ENCODE measurements around the gene ST6GALNAC2.
"Not testable (repeated sequence)": the region's sequence is repeated elsewhere in the genome, so short reads cannot be mapped to it uniquely, and the experiment has no call there.

ST6GALNAC2 gene

DNA sequence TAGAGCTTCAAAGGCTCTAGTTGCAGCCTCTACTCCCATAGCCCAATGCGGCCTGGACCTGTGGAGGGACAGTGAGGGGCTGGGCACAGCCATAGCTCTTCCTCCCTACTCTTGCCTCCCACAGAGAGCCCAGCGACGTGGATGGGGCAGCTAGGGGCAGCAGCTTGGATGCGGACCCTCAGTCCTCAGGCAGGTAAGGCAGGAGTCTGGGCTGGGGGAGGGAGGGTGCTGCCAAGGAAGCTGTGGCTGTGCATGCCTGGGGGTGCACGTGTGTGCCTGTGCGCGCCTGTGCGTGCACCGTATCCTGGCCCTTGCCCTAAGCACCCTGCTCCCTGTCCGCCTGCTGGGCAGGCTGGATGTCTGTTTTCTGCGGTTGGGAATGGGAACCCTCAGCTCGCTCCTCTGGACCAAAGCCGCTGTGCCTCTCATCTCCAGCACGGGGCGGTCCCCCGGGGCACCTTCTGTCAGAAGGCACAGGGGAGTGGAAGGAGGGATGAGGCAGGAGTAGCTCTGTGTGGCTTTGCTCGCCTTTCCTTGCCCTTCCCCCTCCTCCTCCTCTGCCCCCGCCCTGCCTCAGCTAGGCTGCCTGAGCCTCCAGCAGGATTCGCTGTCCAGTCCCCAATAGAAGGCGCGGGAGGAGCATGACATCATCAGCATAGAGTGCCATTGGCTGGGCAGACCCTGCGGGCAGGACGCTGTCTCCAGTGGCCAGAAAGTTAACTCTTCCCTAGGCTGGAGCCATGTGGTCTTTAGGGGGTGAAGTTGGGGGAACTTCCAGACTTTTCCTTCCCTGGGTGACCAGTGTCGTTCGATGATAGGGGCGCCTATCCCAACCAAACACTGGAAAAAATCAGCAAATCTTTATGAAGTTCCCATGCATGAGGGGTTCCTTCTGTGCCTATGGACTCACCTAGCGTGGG lies 45.0 kb downstream of the ST6GALNAC2 start:
- DNase-seq: peak; percentile 81 to 90 (median 89)

DNA sequence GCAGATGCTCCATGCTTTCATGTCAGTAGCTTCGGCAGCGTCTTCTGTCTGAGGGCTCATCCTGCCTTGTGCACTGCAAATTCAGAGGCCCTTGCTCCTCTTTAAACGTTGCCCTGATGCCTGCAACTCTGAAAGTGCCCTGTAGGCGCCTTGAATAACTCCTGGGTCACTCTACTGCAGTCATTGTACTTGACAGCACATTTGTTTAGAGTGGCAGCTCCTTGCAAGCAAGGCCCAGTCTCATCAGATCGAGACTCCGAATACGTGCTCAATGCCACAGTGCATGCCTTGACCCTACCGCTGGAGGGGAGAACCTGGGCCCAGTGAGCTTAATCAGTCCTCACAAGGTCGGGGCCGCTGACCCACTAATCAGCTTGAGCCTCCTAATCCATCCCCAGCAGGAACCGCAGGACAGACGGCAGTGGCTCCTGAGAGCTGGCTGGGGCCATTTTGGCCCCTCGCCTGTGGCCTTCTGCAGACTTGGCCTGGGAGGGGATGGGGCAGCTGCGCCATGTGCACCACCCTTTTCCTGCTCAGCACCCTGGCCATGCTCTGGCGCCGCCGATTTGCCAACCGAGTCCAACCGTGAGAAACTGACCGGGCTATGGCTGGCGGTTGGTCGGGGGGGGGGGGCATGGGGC lies 45.9 kb downstream of the ST6GALNAC2 start, which contains the start of gene PRCD:
Gene PRCD (plus strand): TSS at position 414 of the 641 bp plus-strand sequence. CDS start 98 bp downstream, at position 512.
- DNase-seq: no peak

DNA sequence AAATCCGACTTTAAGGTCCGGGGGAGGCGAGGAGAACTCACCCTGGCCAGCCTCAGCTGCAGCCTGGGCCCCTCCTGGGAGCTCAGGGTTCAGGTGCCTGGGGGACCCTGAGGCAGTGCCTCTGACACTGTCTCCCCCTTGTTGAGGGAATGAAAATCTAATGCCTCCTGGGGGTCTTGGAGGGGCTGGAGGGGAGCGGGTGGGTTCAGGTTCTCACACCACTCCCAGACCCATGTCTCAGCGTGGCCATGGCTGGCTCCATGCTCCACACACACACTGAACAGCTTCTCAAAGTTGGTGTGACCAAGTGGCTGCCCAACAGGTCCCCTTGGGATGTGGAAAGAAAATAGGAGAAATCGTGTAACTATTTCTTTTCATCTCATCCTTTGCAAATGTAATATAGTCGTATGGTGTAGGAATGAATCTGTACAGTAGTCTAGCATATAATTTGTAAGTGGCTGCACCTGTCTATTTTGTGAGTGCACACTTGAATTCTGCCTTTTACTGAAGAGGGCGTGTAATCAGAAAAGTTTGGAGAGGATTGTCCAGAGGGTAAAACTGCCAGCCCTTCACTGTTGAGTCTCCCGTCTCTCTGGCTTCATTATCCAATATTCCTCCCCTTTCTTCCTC lies 46.6 kb downstream of the ST6GALNAC2 start:
- DNase-seq: no peak

DNA sequence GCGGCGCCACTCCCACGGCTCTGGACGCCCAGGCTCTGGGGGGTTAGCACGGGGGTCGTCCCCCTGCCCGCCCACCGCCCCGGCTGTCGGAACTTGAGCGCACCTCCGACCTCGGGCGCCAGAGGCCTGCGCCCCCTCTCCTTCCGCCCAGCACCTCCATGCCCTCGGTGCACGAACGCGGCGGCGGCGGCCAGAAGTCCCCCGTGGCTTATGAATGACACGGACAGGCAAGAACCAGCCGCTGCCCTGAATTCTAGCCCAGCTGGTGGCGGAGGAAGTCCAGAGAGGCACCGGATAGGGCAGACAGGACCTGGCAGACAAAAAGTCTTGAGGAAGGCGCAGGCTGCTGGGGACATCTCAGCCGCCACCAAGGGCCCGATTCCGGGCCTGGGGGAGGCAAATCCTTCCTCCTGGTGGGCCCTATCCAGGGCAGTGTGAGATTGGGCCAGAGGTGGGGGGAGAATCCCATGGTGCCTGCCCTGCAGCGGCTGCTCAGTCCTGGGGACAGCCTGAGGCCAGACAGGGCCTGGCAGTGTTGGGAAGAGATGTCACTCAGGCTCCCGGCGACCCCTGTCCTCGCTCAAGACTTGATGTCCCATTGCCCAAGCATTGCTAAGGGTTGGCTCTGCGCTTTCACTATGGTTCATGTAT lies 47.3 kb downstream of the ST6GALNAC2 start:
- peak; percentile 43 to 64 (median 48) for DNase-seq

DNA sequence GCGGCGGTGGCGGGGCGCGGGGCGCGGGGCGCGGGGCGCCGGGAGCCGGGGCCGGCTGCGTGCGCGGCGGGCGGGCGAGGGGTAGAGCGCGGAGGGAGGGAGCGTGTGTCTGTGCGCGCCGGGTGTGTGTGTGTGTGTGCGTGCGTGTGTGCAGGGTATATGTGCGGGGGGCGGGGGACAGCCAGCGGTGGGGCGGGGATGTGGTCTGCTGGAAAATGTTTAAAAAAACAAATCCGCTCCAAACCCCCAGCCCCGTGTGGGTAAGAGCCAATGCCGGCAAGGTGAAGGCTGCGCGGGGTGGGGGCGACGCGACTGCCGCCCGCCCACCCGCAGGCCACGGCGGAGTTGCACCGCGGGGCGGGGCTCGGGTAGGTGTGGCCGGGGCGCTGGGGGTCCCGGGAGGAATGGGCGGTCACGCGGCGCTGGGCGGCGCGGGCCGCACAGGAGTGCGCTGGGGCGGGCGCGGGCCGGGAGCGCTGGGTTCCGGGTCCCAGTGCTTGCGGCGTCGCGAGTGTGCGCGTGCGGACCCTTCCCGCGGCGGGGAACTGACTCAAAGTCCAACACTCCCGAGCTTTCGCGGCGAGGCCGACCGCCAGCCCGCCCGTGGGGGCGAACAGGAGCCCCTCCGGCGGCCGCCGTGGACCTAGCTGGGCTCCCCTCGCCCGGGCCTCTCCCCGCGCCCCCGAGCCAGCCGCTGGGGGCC lies 47.9 kb downstream of the ST6GALNAC2 start, which contains the start of gene CYGB:
Gene CYGB (minus strand): TSS at position 132 of the 703 bp plus-strand sequence. CDS start 167 bp downstream, outside the sequence.
- DNase-seq: peak in 2 of 4 experiments; percentile 30 to 54

DNA sequence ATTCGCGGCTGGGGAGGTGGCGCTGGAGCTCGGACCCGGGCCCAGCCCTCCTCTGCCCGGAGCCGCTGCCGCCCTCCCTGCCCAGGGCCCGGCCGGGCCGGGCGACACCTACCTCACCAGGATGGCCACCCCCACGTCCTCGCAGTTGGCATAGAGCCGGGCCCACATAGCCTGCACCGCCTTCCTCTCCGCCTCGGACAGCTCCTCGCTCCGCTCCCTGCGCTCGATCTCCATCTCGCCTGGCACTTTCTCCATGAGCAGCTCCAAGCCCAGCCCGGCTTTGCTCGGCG lies 48.4 kb downstream of the ST6GALNAC2 start:
- peak in 3 of 4 experiments; percentile 41 to 63 (median 51) for DNase-seq

DNA sequence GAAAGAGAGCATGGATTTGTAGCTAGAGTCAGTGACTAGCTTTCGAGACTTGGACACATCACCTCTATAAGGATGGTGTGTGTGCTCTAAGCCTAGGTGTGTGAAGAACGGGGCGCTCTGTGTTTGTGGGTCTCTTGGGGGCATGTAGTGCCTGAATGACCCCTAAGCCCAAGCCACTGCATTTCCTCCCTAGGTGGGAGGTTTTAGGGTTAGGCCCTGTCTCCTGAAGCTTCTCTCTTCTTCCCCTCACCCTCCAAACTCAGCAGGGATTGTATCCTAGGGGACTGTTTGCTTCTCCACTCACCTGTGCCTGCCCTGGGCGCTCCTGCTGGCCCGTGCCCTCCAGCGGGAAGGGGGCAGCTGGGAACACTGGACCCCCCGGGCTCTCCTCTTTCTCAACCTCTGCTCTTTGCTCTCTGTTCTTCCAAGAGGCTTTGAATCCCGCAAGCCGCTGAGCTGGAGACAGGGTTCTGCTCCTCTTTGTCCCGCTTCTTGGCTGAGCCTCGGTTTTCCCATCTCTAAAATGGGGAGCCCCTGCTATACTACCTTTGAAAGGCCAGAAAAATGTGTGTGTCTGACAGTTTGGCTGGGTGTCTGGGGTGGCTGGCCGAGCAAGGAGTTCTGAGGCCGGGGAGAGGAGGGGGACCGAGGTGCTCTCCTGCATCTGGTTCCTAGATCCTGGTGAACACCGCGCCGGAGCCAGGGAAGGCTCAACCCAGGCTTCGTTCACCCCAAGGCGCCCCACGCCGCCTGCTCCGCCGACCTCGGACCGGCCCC lies 49.0 kb downstream of the ST6GALNAC2 start:
- DNase-seq: no peak

DNA sequence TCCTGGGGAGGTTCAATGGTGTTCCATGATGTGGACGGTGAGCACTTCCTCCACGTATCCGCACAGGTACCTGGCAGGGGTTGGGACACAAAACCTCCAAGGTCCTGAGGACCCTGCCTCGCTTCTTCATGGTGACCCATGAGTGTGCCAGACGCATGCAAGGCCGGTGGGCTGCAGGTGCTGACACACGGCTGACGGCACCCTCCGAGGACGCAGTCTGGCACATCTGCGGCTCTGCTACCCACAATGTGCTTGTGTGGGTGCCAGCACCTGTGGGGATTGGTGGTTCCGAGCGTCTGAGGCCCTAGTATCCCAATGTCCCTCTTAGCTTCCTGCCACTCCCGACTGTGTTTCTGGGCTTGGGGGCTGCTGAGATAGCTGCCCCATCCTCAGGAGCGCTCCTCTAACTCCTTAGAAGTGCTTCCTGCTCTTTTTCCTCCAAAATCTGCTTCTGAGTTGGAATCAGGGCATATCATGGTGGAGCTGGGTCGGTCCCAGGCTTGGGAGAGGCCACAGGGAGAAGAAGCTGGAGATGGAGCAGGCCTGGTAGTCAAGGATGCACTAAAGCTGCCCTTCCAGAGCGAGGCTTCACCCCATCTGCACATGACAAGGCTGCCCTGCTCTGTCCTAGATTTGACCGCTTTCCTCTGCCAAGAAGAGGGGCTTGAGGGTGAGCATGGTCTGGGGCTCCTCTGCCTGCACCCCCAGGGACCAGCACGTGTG lies 49.7 kb downstream of the ST6GALNAC2 start:
- DNase-seq: no peak

DNA sequence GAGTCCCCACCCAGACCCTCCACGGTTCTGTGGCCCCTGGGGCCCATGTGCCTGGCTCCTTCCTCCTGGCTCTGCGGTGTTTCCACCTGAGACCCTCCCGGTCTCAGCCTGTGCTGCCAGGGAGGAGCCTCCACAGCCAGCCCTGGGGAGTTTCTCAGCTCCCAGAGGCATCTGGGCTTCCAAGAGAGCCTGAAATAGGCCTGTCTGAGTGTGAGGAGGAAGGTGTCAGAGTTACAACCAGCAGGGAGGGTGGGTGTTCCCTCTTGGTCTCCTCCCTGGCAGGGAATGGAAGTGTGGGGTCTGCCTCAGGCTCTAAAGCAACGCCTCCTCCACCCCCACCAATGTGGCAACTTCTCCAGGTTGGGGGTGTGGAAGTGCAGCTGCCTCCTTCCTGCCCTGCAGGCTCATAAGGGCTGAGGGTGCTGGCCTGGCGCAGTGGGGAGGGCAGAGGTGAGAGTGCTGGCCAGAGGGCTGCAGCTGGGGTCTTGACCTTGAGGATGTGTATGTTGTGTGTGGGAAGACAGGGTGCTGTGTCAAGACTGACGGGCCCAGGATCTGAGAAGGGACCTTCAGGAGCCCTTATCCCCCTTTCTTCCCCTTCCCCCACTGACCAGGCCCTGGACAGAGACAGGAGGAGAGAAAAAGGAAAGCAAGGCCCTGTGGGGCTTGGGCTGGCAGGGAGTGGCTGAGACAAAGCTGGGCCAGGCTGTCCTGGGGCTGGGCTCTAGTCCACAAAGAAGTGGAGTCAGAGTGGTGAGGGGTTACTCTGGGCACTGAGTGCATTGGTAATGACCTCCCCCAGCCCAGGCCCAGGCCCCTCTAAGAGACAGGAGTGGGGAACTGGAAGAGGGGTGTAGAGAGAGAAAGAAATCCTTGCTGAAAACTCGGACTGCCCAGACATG lies 50.6 kb downstream of the ST6GALNAC2 start:
- DNase-seq: peak in 3 of 4 experiments; percentile 53 to 69 (median 60)

DNA sequence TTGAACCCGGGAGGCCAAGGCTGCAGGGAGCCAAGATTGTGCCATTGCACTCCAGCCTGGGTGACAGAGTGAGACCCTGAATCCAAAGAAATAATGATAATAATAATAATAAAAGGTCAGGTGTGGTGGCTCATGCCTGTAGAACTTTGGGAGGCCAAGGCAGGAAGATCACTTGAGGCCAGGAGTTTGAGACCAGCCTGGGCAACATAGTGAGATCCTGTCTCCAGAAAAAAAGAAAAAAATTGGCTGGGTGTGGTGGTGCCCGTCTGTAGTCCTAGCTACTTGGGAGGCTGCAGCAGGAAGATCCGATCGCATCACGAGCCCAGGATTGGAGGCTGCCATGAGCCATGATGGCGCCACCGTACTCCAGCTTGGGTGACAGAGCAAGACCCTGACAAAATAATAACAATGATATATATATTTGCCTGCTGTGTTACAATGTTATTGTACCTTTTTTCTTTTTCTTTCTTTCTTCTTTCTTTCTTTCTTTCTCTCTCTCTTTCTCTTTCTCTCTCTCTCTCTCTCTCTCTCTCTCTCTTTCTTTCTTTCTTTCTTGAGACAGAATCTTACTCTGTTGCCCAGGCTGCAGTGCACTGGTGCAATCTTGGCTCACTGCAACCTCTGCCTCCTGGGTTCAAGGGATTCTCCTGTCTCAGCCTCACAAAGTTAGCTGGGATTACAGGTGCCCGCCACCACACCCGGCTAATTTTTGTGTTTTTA lies 51.9 kb downstream of the ST6GALNAC2 start:
- not testable (repeated sequence) for DNase-seq

DNA sequence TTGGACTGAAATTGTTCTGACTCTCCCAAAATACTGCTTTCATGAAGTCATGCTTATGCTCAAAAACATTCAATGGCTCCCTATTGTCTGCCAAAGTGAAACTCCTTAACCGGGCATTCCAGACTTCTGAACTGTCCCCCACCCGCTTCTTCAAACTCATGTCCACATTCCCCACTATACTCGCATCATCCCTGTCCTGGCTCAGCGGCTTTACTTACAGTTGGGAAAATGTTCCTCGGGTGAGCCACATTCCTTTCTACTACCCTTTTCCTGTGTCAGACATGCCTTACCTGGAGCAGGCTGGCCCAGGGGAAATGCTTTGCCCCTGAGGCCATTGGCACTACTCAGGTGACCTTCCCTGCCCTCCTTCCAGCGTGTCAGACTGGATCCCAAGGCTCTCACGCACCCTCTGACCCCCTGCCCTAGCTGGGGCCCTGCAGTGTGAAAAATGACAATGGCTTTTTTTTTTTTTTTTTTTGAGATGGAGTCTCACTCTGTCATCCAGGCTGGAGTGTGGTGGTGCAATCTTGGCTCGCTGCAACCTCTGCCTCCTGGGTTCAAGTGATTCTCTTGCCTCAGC lies 53.5 kb downstream of the ST6GALNAC2 start:
- DNase-seq: no peak

DNA sequence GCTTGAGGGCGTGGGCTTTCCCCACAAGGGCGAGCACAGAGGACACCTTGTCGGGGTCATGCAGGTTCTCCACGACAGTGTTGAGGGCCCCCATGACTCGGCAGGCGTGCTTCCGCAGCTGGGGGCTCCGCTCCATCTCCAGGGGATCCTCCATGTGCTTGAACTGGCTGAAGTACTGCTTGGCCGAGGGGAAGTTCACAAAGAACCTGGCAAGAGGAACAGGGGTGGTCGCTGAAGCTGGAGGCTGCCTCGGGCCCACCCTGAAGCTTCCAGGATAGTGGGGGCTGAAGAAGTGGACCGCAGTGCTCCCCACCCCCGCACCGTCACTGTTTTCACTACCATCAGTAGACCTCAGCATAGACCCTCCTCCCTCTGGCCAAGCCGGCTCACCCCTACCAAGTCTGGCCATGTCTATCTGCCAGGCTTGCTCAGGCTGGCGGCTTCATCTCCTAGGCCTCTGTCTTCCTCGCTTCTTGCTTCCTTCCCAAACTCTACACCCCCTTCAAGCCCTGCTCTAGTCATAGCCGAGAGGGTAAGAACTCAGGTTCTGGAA lies 54.1 kb downstream of the ST6GALNAC2 start:
- no peak for DNase-seq

DNA sequence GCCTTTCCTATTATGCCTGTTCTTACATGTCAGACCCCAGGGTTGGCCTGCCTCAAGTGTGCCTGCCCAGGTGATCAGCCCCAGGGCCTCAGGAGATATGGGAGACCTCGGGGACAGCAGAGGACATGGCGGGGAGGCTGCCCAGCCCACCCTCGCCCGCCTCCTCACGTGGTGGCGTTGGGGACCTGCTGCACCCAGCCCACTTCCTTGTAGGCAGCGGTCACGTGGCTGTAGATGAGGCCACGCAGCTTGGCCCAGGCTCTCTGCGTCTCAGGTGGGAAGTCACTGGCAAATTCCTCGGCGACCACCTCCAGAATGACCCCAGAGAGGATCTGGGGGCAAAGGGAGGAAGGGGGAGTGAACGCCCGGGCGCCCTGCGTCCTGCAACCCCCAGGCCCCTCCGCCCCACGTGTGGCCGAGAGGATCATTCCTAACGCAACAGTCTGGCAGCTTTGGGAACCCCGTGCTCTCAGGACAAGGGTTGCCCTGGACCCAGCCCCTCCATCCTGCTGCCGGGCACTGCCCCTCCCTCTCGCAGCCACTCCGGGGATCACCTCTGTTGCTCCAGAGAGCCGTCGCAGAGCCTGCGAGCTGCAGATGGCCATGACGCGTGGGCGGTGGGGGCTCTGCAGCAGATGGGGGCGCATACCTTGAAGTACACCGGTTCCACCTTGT lies 54.7 kb downstream of the ST6GALNAC2 start:
- no peak for DNase-seq

DNA sequence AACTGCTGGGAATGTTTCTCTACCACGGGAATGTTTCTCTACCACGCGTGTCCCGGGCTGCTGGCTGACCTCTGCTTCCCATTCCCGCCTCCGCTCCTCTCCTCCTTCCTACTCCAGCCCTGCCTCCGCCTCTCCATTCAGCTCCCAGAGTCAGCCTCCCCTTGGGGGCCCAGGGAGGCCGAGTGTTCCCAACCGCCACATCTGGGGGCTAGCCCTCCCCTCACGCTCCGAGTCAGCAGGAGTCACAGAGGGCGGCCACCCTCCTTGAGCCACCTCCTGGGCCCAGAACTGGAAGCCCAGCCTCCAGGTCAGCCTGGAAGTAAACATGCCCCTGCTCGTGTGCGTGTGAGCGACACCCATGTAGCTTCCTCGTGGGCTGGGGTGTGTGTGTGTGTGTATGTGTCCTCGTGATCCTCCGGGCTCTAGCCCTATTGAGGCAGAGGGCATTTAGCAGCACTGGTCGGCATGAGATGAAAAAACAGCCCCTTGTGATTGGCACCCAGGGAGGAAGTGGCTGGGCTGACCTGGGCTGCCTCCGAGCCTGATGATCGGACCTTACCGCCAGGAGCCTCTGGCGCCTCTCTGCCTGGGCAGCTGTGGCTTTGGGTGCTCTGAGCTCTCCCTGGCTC lies 55.5 kb downstream of the ST6GALNAC2 start:
- peak; percentile 68 to 85 (median 78) for DNase-seq

DNA sequence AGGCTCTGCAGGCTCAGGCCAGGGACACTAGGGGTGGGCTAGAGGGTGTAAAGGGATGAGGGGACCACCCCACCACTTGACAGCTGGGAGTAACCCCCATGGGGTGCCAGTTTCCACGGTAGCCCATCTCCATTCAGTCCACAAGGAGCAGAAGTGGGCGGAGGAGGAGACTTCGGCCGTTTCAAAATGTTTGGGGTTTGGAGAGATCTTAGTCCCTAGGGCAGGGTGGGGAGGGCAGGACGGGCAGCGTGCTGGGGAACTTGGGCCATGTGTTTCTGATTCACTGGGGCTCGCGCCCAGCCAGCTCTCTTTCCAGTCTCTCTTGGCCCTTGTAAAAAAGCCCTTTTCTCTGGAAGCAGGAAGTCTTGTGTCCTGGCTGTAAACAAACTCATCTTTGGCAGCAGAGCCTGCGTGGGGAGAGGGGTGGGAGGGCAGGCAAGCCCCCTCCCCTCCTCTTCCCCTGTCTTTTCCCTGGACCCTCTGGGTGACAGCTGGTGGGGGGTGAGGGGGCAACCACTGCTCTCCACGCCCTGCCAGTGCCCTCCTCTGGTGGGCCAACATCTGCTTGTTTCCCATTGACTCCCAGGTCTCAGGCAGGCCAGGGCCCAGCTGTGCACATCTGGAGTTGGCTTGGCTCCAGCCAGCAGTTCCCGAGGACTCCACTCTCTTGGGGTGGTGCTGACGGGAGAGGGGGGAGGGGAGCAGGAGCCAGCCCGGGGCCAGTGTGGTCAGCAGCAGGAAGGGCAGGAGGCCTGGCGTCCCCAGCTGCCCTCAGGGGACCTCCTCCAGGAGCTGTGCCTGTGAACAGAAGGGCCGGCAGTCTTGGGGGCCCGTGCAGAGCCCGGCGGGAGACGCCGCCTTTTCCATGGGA lies 56.2 kb downstream of the ST6GALNAC2 start:
- DNase-seq: peak; percentile 80 to 87 (median 86)

Measured in suppressor macrophage (primary cell).